Erythroblast (primary cell): ENCODE data around the gene UBE2Q2.
"Not testable (repeated sequence)": the region's sequence is repeated elsewhere in the genome, so short reads cannot be mapped to it uniquely, and the experiment has no call there.

Source experiments
- DNase-seq, 2 experiments: peaks; one replicate each; lab custom pipeline; 2025; lab: John Stamatoyannopoulos, UW
- GATA1 ChIP-seq: IDR thresholded peaks from 2 replicates; pipeline ENCODE4 v1.6.1; 2011; ENCODE audit warnings: low read depth, mild to moderate bottlenecking, control low read depth, low read length, moderate library complexity
- POLR2A ChIP-seq: IDR thresholded peaks from 2 replicates; pipeline ENCODE4 v1.6.1; 2011; ENCODE audit warnings: mild to moderate bottlenecking, low read length

The UBE2Q2 gene

GRCh38 chr15:75864213-75865059 is 21.2 kb downstream of the UBE2Q2 start:
- DNase-seq, result peak; percentile 65 to 66
- TF ChIP-seq POLR2A (no peak), GATA1 (no peak)

DNA sequence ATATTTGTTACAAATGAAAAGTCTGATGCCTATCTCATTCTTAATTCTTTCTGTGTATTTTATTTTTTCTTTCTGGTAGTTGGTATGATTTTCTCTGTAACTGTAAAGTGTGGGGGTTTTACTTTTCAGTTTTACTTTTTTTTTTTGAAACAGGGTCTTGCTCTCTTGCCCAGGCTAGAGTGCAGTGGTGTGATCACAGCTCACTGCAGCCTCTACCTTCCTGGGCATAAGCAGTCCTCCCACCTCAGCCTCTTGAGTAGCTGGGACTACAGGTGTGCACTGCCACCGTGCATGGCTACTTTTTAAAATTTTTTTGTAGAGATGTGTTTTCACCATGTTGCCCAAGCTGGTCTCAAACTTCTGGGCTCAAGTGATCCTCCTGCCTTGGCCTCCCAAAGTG is 22.8 kb downstream of the UBE2Q2 start:
- not testable (repeated sequence) for DNase-seq

DNA sequence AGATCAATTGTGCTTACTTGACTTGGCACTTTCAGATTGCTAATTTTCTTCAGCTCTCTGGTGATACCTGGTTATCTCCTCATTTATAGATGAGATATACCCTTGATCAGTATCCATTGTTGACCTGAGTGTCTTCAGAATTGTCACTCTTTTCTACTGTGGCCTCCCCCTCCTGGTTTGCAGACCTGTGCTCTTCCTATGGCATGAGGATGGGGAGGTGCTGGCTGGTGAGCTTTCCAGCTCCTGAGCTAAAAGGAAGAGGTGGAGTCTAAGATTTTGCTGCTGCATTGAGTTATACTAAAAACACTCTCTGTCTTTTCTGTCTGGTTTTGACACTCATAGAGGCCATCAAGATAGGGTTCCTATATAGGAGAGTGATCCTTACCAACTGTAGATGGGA is 23.7 kb downstream of the UBE2Q2 start:
- TF ChIP-seq POLR2A, result no peak
- DNase-seq, result no peak

DNA sequence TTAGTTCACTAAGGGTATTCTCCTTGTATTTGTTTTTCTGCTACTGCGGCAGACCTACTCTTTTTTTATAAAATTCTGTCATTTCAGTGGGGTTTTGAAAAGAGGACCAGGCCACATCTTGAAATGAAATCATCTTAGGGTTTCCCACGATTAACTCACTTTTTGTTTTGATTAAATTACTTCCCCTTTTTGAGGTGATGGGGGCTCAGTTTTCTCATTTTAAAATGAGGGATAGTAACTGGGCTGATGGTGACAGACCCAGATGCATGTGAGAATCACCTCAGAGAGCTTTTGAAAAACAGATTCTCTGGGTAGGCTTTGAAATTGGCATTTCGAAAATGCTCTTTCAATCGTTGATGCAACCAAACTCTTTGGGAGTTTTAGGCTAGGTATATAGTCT is 24.2 kb downstream of the UBE2Q2 start:
- no peak for TF ChIP-seq GATA1
- TF ChIP-seq POLR2A, result no peak
- DNase-seq, result peak in 1 of 2 experiments; percentile 25

DNA sequence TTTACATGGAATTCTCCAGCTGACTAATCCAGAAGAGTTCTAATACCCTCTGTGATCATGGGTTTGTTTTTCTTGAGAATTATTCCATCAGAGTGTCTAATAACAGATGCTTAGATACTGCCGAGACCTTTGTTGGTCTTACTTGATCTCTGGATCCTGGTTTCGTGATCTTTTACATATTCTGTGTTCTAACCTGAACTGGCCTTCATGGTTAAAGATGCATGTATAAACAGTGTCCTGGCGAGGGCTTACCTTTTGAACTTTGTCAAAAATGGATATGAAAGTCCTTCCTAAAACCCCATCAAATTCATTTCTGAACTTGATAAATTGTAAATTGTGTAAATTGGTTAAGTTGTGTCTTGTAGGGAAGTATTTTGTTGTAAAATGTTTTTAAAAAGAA is 24.8 kb downstream of the UBE2Q2 start:
- TF ChIP-seq POLR2A, result no peak
- no peak for TF ChIP-seq GATA1
- DNase-seq, result no peak

- TF ChIP-seq GATA1 (no peak), POLR2A (no peak)
These were observed 26.2 kb downstream of the UBE2Q2 start for GRCh38 chr15:75869446-75869845.

DNA sequence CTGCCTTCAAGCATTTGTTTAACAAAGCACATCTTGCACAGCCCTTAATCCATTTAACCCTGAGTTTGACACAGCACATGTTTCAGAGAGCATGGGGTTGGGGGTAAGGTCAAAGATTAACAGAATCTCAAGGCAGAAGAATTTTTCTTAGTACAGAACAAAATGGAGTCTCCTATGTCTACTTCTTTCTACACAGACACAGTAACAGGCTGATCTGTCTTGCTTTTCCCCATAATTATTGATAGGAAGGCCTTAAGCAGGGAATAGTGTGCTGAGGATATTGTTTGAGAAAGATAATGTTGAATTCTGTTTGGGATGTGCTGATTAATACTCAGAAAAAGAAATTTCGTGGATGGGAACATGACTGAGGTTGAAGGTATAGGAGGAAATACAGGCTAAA is 28.3 kb downstream of the UBE2Q2 start:
- DNase-seq, result not testable (repeated sequence)

More at GRCh38 chr15:75869446-75869845, 26.2 kb downstream of the UBE2Q2 start:
- no peak for DNase-seq

GRCh38 chr15:75872403-75872990 is 29.2 kb downstream of the UBE2Q2 start:
- DNase-seq, result peak; percentile 82 to 90
- TF ChIP-seq POLR2A (no peak), GATA1 (no peak)

GRCh38 chr15:75884041-75884440 is 40.8 kb downstream of the UBE2Q2 start:
- DNase-seq, result no peak
- TF ChIP-seq GATA1 (no peak), POLR2A (no peak)

- no peak for DNase-seq
- TF ChIP-seq POLR2A (no peak), GATA1 (no peak)
These were observed 43.9 kb downstream of the UBE2Q2 start for GRCh38 chr15:75887178-75887577.

DNA sequence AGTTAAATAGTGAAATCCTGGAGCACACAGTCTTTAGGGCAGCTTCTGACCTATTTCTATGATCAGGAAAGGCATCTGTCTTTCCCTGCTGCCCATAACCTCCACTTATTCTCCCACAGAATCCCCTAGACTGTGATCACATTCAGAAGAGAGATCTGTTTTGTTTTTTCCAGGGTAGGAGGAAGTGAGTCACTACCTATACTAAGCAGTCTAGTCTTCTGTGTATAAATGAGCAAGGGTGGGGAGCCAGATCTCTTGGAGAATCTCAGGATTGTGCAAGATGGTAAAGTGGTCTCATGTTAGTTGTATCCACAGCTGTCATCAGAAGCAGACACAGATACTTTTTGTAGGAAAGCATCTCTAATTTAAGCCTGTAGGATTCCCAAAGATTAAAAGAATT is 48.6 kb downstream of the UBE2Q2 start:
- DNase-seq, result peak; percentile 24 to 28
- no peak for TF ChIP-seq GATA1
- TF ChIP-seq POLR2A, result no peak

- DNase-seq, result peak; percentile 64 to 88
- TF ChIP-seq GATA1, result no peak
- no peak for TF ChIP-seq POLR2A
These were observed 52.5 kb downstream of the UBE2Q2 start for GRCh38 chr15:75895731-75896130.

DNA sequence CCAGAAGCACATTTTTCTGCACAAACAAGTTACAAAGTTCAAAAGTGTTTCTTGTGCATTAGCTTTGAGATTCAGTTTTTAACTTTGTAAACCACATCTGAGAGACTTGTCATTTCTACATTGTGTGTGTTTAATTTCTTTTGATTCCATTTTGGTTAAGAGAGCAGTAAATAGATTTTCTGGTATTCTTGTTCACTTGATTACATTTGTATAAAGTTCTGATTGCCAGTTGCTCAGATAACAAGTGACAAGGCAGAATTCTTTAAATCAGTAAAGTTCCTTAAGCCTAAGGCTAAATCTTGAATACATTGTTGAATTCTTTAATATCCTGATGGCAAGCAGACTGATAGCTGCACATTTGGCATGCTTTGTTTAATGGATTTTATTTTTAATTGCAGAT is 57.3 kb downstream of the UBE2Q2 start:
- TF ChIP-seq POLR2A (no peak), GATA1 (no peak)
- no peak for DNase-seq

- no peak for TF ChIP-seq POLR2A
- DNase-seq, result peak; percentile 36 to 51
These were observed 58.9 kb downstream of the UBE2Q2 start for GRCh38 chr15:75902129-75902557.
